K562 (cell line): Measurements from ENCODE around the gene INTS12. TPM values are rescaled to one million over a fixed set of nuclear protein-coding genes. Genes with fewer than 3 reads are reported as not detected.

Experiments used
- BRF1 ChIP-seq: IDR thresholded peaks from 3 replicates; pipeline ENCODE4 v1.6.1; 2011; ENCODE audit warnings: borderline replicate concordance, mild to moderate bottlenecking; ENCODE audit not compliant: insufficient read length; ENCODE audit errors: extremely low read depth
- CTCFL ChIP-seq: IDR thresholded peaks from 2 replicates; pipeline ENCODE4 v1.6.1; 2011; ENCODE audit warnings: borderline replicate concordance, low read depth, mild to moderate bottlenecking, moderate library complexity, low read length; ENCODE audit not compliant: insufficient read depth, poor library complexity, severe bottlenecking
- DIDO1 ChIP-seq: fragments of 450-650 bp; IDR thresholded peaks from 2 replicates; pipeline ENCODE4 v1.6.1; 2016; ENCODE audit warnings: low read depth, missing biosample characterization, missing genetic modification characterization
- E2F3 ChIP-seq: fragments of 250-450 bp; sonication (Bioruptor Pico); IDR thresholded peaks from 2 replicates; pipeline ENCODE4 v1.4.0; 2020; ENCODE audit warnings: mild to moderate bottlenecking
- HES1 ChIP-seq: fragments of 450-650 bp; IDR thresholded peaks from 2 replicates; pipeline ENCODE4 v1.6.1; 2016; ENCODE audit warnings: low read depth, mild to moderate bottlenecking, moderate library complexity
- HLTF ChIP-seq: fragments of 450-650 bp; IDR thresholded peaks from 2 replicates; pipeline ENCODE4 v1.6.1; 2016
- POLR2B ChIP-seq: fragments of 450-650 bp; IDR thresholded peaks from 2 replicates; pipeline ENCODE4 v1.6.1; 2018; ENCODE audit warnings: low read depth; ENCODE audit not compliant: partially characterized antibody
- PTRF ChIP-seq: fragments of 450-650 bp; IDR thresholded peaks from 2 replicates; pipeline ENCODE4 v1.6.1; 2016; ENCODE audit warnings: mild to moderate bottlenecking, missing genetic modification characterization, missing compliant biosample characterization
- ZFP36 ChIP-seq: fragments of 150-350 bp; IDR thresholded peaks from 2 replicates; pipeline ENCODE4 v1.6.1; 2018; ENCODE audit warnings: low read length, low read depth; ENCODE audit not compliant: partially characterized antibody
- ZFX ChIP-seq: sonication (generic); formaldehyde crosslinking; IDR thresholded peaks from 2 replicates; pipeline ENCODE4 v1.8.0; 2022; ENCODE audit warnings: mild to moderate bottlenecking, missing genetic modification reagents, moderate library complexity
- ZNF280A ChIP-seq: fragments of 450-650 bp; IDR thresholded peaks from 2 replicates; pipeline ENCODE4 v1.6.1; 2018; ENCODE audit warnings: mild to moderate bottlenecking, low read depth; ENCODE audit not compliant: partially characterized antibody
- ZNF311 ChIP-seq: fragments of 250-450 bp; sonication (Bioruptor Pico); IDR thresholded peaks from 2 replicates; pipeline ENCODE4 v1.4.0; 2020; ENCODE audit warnings: mild to moderate bottlenecking, moderate library complexity
- ZNF766 ChIP-seq: fragments of 200-800 bp; sonication (Bioruptor generic); conservative IDR thresholded peaks from 2 replicates; pipeline ENCODE4 v1.6.1; 2016; ENCODE audit warnings: missing genetic modification characterization, missing compliant biosample characterization
- ZNF79 ChIP-seq: fragments of 250-450 bp; sonication (Bioruptor Pico); IDR thresholded peaks from 2 replicates; pipeline ENCODE4 v1.4.0; 2020; ENCODE audit warnings: low read depth, mild to moderate bottlenecking, moderate library complexity
- polyA plus RNA-seq, 8 experiments: library from polyadenylated mRNA; depleted of rRNA in 4 of 8; stranded (reverse) in 5 of 8; unstranded in 3 of 8; fragments of >200 nt; fragmentation: Nextera tagmentation in 2 of 8; fragmentation: Illumina TruSeq in 1 of 8; extraction: Ambion mirVana in 2 of 8; extraction: Trizol in 1 of 8; gene quantifications; 2 replicates each; pipeline versions ENCODE4 v1.2.1 to v1.2.3, GENCODE V29; 2011 to 2014; ENCODE audit warnings: inconsistent platforms in 1 of 8, missing spikeins in 1 of 8
- total RNA-seq, 7 experiments: library from RNA; depleted of rRNA in 6 of 7; stranded (reverse); fragments of >200 nt in 6 of 7; fragmentation: Illumina TruSeq in 2 of 7; extraction: Trizol in 2 of 7; gene quantifications; 2 replicates each; pipeline versions ENCODE4 v1.2.1 to v1.2.3, GENCODE V29; 2011 to 2021; ENCODE audit warnings: low replicate concordance in 1 of 7
- TF ChIP-seq, protein P1 (sequence below): sonication (generic); formaldehyde crosslinking; IDR thresholded peaks from 2 replicates; pipeline ENCODE4 v1.8.1; 2023; ENCODE audit warnings: mild to moderate bottlenecking, missing genetic modification reagents
- TF ChIP-seq, protein P2 (sequence below): sonication (generic); formaldehyde crosslinking; IDR thresholded peaks from 2 replicates; pipeline ENCODE4 v1.8.0; 2022; ENCODE audit warnings: missing genetic modification reagents, mild to moderate bottlenecking, borderline replicate concordance
- TF ChIP-seq, protein P3 (sequence below): sonication (generic); formaldehyde crosslinking; IDR thresholded peaks from 2 replicates; pipeline ENCODE4 v1.8.0; 2022; ENCODE audit warnings: mild to moderate bottlenecking, missing genetic modification reagents

Gene INTS12
- total and polyA plus RNA-seq, 9 of the 15 experiments (the other 6 are each of a cell fraction or from before 2014, with no cell fraction given): 24.5 to 82.9 (median 41.2) TPM

DNA sequence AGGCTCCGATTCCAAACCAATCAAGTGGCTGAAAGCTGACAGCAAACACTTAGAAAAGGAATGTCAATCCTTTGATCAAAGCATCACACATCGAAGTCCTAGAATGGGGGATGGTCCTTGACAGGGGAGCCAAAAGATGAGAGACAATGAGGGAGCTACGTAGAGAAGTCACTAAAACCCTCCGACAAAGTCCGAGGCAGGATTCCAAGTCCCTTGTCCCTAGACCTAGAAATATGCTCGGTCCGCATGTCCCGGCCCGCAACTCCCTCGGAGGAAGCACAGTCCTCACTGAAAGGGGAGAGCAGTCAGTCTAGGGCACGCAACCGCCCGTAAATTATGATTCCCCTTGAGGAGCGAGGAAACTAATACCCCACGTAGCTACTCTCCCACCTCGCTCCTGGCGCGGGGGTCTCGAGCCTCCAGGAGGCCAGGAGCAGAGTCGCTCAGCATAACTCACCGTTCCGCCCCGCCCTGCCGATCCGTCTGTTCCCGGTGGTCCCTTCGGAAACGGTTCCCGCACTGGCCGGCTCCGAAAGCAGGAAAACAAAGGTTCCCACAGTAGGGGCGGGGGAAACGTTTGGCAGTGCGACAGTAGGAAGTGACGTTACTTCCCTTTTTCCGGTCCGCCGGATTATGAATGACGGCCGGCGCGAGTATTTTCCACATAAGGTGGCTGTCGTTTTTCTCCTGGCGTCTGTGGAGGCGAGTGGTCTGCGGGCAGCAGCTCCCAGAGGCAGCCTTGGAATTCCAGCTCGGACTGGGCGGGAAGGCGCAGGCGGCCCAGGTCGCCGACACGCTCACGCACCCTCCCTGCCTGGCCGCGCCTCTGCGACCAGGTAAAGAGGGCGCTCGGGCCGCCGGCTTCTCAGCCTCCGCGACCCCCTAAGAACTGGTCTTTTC is at the start of gene INTS12, which contains the start of gene GSTCD (continued):
- TF ChIP-seq, protein P1, sequence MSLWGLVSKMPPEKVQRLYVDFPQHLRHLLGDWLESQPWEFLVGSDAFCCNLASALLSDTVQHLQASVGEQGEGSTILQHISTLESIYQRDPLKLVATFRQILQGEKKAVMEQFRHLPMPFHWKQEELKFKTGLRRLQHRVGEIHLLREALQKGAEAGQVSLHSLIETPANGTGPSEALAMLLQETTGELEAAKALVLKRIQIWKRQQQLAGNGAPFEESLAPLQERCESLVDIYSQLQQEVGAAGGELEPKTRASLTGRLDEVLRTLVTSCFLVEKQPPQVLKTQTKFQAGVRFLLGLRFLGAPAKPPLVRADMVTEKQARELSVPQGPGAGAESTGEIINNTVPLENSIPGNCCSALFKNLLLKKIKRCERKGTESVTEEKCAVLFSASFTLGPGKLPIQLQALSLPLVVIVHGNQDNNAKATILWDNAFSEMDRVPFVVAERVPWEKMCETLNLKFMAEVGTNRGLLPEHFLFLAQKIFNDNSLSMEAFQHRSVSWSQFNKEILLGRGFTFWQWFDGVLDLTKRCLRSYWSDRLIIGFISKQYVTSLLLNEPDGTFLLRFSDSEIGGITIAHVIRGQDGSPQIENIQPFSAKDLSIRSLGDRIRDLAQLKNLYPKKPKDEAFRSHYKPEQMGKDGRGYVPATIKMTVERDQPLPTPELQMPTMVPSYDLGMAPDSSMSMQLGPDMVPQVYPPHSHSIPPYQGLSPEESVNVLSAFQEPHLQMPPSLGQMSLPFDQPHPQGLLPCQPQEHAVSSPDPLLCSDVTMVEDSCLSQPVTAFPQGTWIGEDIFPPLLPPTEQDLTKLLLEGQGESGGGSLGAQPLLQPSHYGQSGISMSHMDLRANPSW: no peak
- TF ChIP-seq ZFP36 (peak; percentile 53), ZNF280A (no peak), CTCFL (no peak), ZFX (peak; percentile 94), BRF1 (no peak), ZNF311 (CRISPR knock-in tag) (no peak), HES1 (no peak), ZNF766 (CRISPR knock-in tag) (no peak), DIDO1 (tag) (peak; percentile 97), PTRF (tag) (no peak), E2F3 (no peak), POLR2B (peak; percentile 90), ZNF79 (CRISPR knock-in tag) (no peak), HLTF (peak; percentile 80)
- TF ChIP-seq, protein P2, sequence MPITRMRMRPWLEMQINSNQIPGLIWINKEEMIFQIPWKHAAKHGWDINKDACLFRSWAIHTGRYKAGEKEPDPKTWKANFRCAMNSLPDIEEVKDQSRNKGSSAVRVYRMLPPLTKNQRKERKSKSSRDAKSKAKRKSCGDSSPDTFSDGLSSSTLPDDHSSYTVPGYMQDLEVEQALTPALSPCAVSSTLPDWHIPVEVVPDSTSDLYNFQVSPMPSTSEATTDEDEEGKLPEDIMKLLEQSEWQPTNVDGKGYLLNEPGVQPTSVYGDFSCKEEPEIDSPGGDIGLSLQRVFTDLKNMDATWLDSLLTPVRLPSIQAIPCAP: peak; percentile 73; the same call in 1 of the 2 replicates
- TF ChIP-seq, protein P3, sequence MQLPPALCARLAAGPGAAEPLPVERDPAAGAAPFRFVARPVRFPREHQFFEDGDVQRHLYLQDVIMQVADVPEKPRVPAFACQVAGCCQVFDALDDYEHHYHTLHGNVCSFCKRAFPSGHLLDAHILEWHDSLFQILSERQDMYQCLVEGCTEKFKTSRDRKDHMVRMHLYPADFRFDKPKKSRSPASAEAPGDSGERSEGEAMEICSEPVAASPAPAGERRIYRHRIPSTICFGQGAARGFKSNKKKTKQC (CRISPR knock-in tag): peak; percentile 61
